Breast epithelium (tissue), 3 donors: ENCODE results near the gene TSPAN7.

ENCODE experiments used
- CTCF ChIP-seq, 3 donors: fragments of 450-650 bp; IDR thresholded peaks; one replicate each; pipeline ENCODE4 v1.5.1; 2016 to 2017; ENCODE audit warnings: antibody characterized with exemption in 3 of 3, mild to moderate bottlenecking in 3 of 3, moderate library complexity in 3 of 3
- POLR2AphosphoS5 ChIP-seq, 3 donors: sonication (generic); formaldehyde crosslinking; IDR thresholded peaks; one replicate each; pipeline ENCODE4 v1.6.1; 2017; ENCODE audit warnings: antibody characterized with exemption in 3 of 3

- TF ChIP-seq CTCF (IDR thresholded peaks at IDR 0.05) (no peak), POLR2AphosphoS5 (IDR thresholded peaks at IDR 0.05) (no peak)
Observed at GRCh38 chrX:38513112-38513742, 48.1 kb upstream of the TSPAN7 start.
